Smooth muscle cell of the brain vasculature (primary cell): ENCODE measurements around the gene MYO1H.
"Not testable (repeated sequence)": the region's sequence is repeated elsewhere in the genome, so short reads cannot be mapped to it uniquely, and the experiment has no call there.

ENCODE experiments used
- DNase-seq: peaks from one replicate; pipeline ENCODE4 v3.0.0-alpha.2; 2012; ENCODE audit warnings: low read depth, low spot score

The MYO1H gene

GRCh38 chr12:109421355-109422087, 73.8 kb downstream of the MYO1H start:
- DNase-seq: no peak

- DNase-seq: no peak
Observed at GRCh38 chr12:109422251-109422650, 74.6 kb downstream of the MYO1H start.

GRCh38 chr12:109423392-109423791, 75.7 kb downstream of the MYO1H start:
- no peak for DNase-seq

GRCh38 chr12:109428037-109428629, 80.4 kb downstream of the MYO1H start:
- peak; percentile 77 for DNase-seq

- not testable (repeated sequence) for DNase-seq
Observed at GRCh38 chr12:109428804-109429203, 81.1 kb downstream of the MYO1H start.

GRCh38 chr12:109430244-109430643, 82.5 kb downstream of the MYO1H start:
- no peak for DNase-seq

- DNase-seq: no peak
Observed at GRCh38 chr12:109432431-109432830, 84.7 kb downstream of the MYO1H start.

- peak; percentile 71 for DNase-seq
Observed at GRCh38 chr12:109432842-109433304, 85.2 kb downstream of the MYO1H start.

- no peak for DNase-seq
Observed at GRCh38 chr12:109433618-109434017, 85.9 kb downstream of the MYO1H start.

- DNase-seq: no peak
Observed at GRCh38 chr12:109434582-109434981, 86.9 kb downstream of the MYO1H start.

GRCh38 chr12:109435428-109436187, 87.9 kb downstream of the MYO1H start:
- no peak for DNase-seq

GRCh38 chr12:109436188-109436560, 88.5 kb downstream of the MYO1H start:
- DNase-seq: no peak

- DNase-seq: no peak
Observed at GRCh38 chr12:109439181-109439580, 91.5 kb downstream of the MYO1H start.

GRCh38 chr12:109439951-109440350, 92.3 kb downstream of the MYO1H start:
- DNase-seq: not testable (repeated sequence)

GRCh38 chr12:109440851-109441490, 93.3 kb downstream of the MYO1H start:
- no peak for DNase-seq

GRCh38 chr12:109443794-109444193, 96.1 kb downstream of the MYO1H start:
- DNase-seq: no peak

GRCh38 chr12:109444259-109444658, 96.6 kb downstream of the MYO1H start:
- DNase-seq: no peak

GRCh38 chr12:109445191-109445609, 97.5 kb downstream of the MYO1H start:
- DNase-seq: no peak

GRCh38 chr12:109446869-109447268, 99.2 kb downstream of the MYO1H start:
- no peak for DNase-seq

GRCh38 chr12:109447482-109447881, 99.8 kb downstream of the MYO1H start:
- DNase-seq: no peak

- no peak for DNase-seq
Observed at GRCh38 chr12:109448272-109448671, 100.6 kb downstream of the MYO1H start.
